Ramos (cell line): ENCODE data around the gene ASXL1.

Source experiments
- in situ Hi-C: fragments of 300-500 bp; cut with MboI; formaldehyde crosslinking; loops from one replicate; pipeline ENCODE4 v1.14.3; 2022; ENCODE audit warnings: low sequenced_read_pairs; ENCODE audit not compliant: unreplicated experiment

ASXL1 gene

GRCh38 chr20:32436142-32436861 lies 78.2 kb downstream of the ASXL1 start:
- in situ Hi-C loops: no loop called here

DNA sequence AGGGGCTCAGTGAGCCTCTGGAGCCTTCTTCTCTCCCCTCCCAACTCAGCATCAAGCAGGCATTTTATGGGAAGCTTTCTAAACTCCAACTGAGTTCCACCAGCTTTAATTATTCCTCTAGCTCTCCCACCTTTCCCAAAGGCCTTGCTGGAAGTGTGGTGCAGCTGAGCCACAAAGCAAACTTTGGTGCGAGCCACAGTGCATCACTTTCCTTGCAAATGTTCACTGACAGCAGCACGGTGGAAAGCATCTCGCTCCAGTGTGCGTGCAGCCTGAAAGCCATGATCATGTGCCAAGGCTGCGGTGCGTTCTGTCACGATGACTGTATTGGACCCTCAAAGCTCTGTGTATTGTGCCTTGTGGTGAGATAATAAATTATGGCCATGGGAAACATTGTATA lies 78.8 kb downstream of the ASXL1 start:
- in situ Hi-C loops: no loop called here

DNA sequence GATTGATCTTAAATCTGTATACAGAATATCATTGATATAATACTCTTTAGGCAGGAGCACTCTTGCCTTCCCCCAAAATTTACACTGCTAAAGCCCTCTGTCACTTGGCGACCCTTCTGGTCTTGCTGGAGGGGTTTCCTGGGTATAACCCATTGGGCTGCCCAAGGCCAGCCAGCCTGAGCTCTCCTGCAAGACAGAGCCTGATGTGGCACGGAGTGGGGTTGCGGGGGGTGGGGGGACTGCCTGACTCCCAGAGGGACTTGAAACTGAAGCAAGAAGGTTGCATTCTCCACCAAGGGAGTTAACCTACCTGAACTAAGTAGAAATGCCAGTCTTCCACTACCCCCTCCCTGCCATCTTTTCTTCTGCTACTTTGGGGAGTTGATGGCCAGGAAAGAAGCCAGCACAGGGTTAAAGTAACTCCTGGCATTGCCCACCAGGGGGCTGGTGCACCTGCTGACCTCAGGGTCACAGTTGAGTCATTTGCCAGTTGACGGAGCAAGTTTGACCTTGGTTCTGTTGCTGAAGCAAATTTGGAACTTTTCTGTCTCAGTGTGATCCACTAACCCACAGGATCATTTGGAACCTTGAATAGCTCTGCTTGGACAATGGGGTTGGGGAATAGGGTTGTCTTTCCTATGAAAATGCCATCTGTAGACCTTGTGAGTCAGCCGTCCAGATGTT lies 79.4 kb downstream of the ASXL1 start:
- in situ Hi-C loops: no loop called here

DNA sequence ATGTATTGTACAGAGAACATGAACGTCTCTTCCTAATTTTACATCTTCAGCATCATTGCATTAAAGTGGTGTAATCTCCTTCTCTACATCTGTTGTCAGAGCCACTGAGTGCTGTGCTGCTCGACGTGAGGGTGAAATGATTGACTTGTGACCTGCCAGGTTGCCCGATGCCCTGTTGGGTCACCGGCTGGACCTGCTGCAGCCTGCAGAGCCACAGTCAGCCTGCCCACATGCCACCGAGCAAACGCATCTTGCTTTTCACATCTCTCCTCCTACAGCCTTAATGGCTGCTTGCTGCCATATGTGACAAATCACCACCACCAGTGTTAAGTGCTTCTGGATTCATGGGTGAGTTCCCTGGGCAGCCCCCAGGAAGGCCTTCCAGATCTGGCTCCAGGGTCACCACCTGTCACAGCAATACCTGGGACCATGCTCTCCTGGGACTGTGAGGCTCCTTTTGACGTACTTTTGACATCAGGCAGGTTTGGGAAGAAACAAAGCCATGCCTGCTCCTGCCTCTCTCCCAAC lies 80.3 kb downstream of the ASXL1 start:
- in situ Hi-C loops: no loop called here

GRCh38 chr20:32439132-32439829 lies 81.2 kb downstream of the ASXL1 start:
- in situ Hi-C loops: no loop called here

DNA sequence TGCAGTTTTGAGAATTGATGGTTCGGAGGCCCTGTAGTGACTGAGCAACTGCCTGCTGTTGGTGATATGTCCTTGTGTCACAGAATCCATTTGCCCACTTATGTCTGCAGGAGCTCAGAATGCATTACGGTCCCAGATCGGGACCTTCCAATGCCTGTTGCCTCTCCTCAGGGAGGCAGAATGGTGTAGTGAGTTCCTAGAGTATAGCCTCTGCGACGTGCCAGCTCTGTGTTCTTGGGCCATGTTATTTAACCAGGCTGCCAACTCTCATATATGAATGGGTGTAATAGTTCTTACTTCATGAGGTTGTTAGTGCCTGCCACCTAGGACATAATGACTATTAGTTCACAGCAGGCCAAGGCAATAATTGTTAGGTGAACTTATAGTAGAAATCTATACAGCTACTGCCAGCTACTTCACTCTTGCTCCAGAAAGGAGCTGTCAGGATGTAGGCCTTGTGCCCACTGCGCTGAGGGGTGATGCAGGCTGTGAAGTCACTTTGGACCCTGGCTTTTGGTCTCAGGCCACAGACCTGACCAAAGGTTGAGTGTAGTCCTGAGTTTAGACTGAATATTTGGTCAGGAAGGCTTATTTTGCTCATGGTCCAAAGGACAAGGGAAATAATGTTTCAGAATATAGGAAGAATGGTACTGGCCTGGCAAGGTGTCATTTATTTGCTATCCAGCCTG lies 82.1 kb downstream of the ASXL1 start:
- in situ Hi-C loops: no loop called here

DNA sequence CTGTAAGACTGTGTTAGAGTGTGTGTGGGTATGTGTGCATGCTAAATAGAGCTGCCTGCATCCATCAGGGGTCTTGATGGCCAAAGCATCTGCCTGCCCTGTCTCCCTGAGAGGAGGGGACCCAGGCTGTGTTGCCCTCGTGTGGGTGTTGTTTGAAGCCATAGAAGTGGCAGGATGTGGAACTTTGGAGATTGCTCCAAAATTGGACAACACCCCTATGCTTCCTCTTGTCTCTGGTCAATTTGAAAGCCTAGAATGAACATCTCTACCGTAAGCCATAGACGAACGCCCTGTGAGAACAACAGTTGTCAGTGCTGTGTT lies 82.6 kb downstream of the ASXL1 start:
- in situ Hi-C loops: no loop called here

- in situ Hi-C loops: no loop called here
Observed at GRCh38 chr20:32441638-32442037, 83.5 kb downstream of the ASXL1 start.

DNA sequence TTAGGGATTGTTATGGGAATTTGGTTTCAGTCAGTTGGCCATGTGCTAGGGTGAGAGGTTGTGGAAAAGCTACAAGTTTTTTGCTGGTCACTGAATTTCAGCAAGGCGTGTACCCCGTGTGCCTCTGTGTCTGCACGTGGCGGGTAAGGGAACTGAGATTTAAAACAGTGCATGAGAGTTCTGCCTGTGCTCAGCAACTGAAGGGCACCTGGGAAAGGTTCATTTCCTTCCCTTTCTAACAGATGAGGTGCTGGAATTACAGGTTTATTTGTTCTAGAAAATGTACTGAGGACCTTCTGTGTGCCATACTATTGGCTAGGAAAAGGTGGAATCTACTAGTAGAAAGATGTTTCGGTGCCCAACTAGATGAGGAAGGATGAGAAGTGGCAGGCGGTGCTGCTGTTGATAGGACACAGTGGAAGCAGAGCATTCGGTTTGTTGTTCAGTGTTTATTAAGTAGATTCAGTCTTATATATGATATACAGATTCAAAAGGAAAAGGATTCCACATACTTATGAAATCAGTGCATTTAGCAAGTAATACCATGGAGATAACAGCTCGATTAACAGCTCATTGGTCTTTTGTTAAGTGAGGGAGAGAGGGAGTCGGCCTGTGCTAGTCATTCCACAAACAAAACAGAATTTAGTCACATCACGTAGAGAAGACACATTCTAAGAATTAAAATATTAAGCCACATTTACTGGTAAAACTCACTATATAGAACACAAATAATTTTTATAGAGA lies 84.7 kb downstream of the ASXL1 start:
- in situ Hi-C loops: no loop called here

DNA sequence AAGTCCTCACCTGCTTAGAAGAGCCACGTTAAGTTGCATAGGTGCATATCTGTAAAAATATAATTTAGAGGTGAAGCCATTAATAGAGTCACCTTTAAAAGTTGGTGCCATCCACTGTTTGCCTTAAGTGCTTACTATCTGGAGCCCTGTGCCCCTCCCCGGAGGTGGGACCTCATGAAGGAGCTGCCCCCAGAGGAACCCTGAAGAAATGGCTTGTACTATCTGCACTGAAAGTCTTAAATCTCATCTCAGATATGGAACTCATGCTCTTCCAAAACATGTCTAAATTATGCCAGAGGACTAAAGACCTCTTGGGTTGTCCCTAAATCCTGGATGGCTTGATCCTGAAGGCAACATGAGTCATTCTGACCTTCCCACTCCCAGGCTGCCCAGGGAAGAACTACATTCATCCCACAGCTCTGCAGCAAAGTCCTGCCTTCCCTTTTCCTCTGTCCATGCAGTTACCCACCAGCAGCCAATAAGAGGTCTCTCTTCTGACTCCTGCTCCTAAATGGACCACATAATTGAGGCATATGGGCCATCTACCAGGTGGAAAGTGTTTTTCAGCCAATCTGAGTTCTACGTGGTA lies 85.3 kb downstream of the ASXL1 start:
- in situ Hi-C loops: no loop called here

- in situ Hi-C loops: no loop called here
Observed at GRCh38 chr20:32444474-32445220, 86.5 kb downstream of the ASXL1 start.

GRCh38 chr20:32445539-32446273 lies 87.6 kb downstream of the ASXL1 start:
- in situ Hi-C loops: no loop called here

- in situ Hi-C loops: no loop called here
Observed at GRCh38 chr20:32446301-32447100, 88.4 kb downstream of the ASXL1 start.

DNA sequence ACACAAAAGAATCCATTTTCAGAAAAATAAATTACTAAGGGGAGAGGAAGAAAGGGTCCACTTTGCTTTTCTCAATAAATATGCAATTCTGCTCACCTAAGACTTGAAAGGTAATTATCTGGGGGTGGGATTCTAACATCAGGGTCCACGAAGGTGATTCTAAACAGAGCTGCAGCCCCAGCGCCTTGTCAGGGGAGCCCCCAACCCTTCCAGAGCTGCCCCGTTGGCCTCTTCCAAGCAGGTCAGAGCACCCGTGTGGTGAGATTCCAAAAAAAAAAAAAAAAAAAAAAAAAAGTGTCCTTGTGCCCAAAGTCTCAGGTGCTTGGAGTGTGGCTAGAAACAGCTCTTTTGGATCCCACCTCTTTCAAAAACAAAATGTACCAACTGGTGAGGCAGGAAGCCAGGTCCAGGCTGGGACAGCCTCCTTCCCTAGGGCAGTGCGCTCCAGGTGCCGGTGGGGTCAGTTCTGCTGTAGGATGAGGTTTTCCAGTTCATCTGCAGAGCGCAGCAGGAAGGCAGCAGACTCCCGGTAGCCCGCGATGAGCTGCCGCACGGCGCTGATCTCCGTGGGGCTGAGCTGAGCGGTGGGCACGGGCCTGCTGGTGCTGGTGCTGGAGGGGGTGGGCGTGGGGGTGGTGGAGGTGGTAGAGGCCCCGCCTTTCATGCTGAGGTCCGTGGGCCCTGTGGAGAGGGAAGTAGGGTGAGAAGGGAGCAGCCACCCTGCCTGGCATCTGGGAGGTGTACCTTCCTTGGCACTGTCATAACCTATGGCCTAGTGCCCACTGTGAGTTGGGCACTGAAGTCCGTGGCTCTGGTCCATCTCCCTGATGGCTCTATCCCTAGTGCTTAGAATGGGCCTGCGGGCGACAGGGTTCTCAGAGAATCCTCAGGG lies 89.3 kb downstream of the ASXL1 start:
- in situ Hi-C loops: no loop called here

DNA sequence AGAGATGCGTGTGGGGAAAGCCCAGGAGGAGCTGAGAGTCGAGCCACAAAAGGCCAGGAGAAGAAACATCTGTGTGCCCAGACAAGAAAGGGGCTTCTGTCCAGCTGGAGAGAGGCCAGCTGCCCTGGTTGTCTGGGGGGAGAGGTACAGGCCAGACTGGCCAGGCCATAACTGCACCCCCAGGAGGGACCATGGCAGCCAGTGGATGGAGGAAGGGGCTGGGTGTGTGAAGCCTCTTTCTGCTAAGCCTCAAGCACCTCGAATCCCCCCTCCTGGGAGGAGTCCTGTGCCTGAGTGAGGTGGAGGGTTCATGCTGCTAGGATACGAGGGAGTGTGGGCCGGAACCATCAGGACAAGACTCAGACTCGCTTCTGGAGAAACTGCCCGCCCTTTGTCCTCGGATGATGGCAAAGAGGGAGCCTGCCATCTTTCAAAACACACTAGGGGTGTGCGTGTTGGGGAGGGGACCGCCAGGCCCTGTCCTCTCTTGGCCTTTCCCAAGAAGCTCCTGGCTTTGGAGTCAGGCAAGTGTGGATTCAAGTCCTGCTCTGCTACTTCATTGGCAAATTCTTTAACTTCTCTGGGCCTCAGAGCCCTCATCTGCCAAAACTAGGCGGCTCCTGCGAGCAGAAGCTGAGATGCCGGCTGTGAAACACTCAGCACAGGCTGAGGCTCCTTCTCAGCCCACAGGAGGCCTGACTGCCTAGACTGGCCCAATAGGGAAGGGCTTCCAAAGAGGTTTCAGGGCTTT lies 90.3 kb downstream of the ASXL1 start:
- in situ Hi-C loops: no loop called here
